Measurements from ENCODE around the gene SPTB.
A peak's percentile ranks its signal among the peaks of the same experiment; 100 is the strongest.

SPTB gene

GRCh38 chr14:64721899-64722298, 157.8 kb downstream of the SPTB start:
- no peak overlapping the region for H2BK5ac ChIP-seq (ENCODE audit: low read length)
- no peak overlapping the region for H2AK5ac ChIP-seq (ENCODE audit: low read depth, low read length)
- no peak overlapping the region for H3K14ac ChIP-seq (ENCODE audit: low read length)
- peaks cover 14% of the 10 kb centered on the region for H3K79me1 ChIP-seq (ENCODE audit: low read depth, low read length)
- no peak overlapping the region for H2AFZ ChIP-seq (ENCODE audit: low read length)
- H3K36me3 ChIP-seq (replicated peaks in 1 of 2; ENCODE audit: control insufficient read depth in 2 of 2, insufficient read depth in 2 of 2, low read length in 2 of 2) = peaks cover 0 to 5% of the 10 kb centered on the region in 2 donors
- H3K18ac ChIP-seq (ENCODE audit: low read length) = no peak overlapping the region
- H3K27ac ChIP-seq (replicated peaks; ENCODE audit: low read length) = no peak overlapping the region
- no peak overlapping the region for H3K4me2 ChIP-seq (ENCODE audit: insufficient read depth, low read length, poor library complexity, severe bottlenecking)
- H3K27me3 ChIP-seq (ENCODE audit: control insufficient read depth in 3 of 3, insufficient read depth in 3 of 3, low read depth in 1 of 3, low read length in 3 of 3) = no peaks in the 10 kb centered on the region
- peaks cover 0 to 6% of the 10 kb centered on the region in 2 donors for H3K9me3 ChIP-seq (replicated peaks in 1 of 2; ENCODE audit: control insufficient read depth in 2 of 2, insufficient read depth in 1 of 2, low read depth in 1 of 2, low read length in 2 of 2)
- no peak overlapping the region for H2BK12ac ChIP-seq (ENCODE audit: low read length)
- no peak overlapping the region for H3K4me3 ChIP-seq (ENCODE audit: low read length in 2 of 2)
- H3K23ac ChIP-seq (ENCODE audit: low read depth, low read length, poor library complexity) = no peak overlapping the region
- no CpG with 5 or more reads among the region's 9 CpGs for WGBS, 2 donors (ENCODE audit: extremely low coverage in 2 of 2, insufficient read length in 2 of 2, insufficient replicate concordance in 1 of 2)
- no peak overlapping the region for H4K8ac ChIP-seq (ENCODE audit: low read depth, low read length)
- H3K9ac ChIP-seq (ENCODE audit: low read depth, low read length, poor library complexity) = no peak overlapping the region
- no peak overlapping the region for H4K91ac ChIP-seq (ENCODE audit: low read depth, low read length, poor library complexity)
- DNase-seq (ENCODE audit: low spot score) = no peak
- no peak overlapping the region for H2BK15ac ChIP-seq (ENCODE audit: low read length)
- peaks cover 5 to 64% of the 10 kb centered on the region in 2 donors for H3K4me1 ChIP-seq (ENCODE audit: control insufficient read depth in 2 of 2, insufficient read depth in 1 of 2, low read depth in 1 of 2, low read length in 2 of 2)
- H2BK120ac ChIP-seq (ENCODE audit: low read depth, low read length) = no peak overlapping the region
- no peak overlapping the region for H3K4ac ChIP-seq (ENCODE audit: low read length)

- Histone ChIP-seq H3K36me3 (replicated peaks in 1 of 2; ENCODE audit: control insufficient read depth in 2 of 2, insufficient read depth in 2 of 2, low read length in 2 of 2) (peaks cover 0 to 3% of the 10 kb centered on the region in 2 donors), H3K4me3 (ENCODE audit: low read length in 2 of 2) (no peak overlapping the region), H3K14ac (ENCODE audit: low read length) (peak overlapping the region; percentile 49), H2AFZ (ENCODE audit: low read length) (no peak overlapping the region), H3K79me1 (ENCODE audit: low read depth, low read length) (peaks cover 13% of the 10 kb centered on the region), H2AK5ac (ENCODE audit: low read depth, low read length) (no peak overlapping the region), H2BK5ac (ENCODE audit: low read length) (no peak overlapping the region), H3K4me2 (ENCODE audit: insufficient read depth, low read length, poor library complexity, severe bottlenecking) (no peak overlapping the region), H4K91ac (ENCODE audit: low read depth, low read length, poor library complexity) (no peak overlapping the region), H4K8ac (ENCODE audit: low read depth, low read length) (no peak overlapping the region), H2BK120ac (ENCODE audit: low read depth, low read length) (no peak overlapping the region), H3K4ac (ENCODE audit: low read length) (no peak overlapping the region), H3K23ac (ENCODE audit: low read depth, low read length, poor library complexity) (peak overlapping the region; percentile 26), H2BK15ac (ENCODE audit: low read length) (no peak overlapping the region), H3K27me3 (ENCODE audit: control insufficient read depth in 3 of 3, insufficient read depth in 3 of 3, low read depth in 1 of 3, low read length in 3 of 3) (no peaks in the 10 kb centered on the region), H3K9ac (ENCODE audit: low read depth, low read length, poor library complexity) (no peak overlapping the region), H3K18ac (ENCODE audit: low read length) (peak overlapping the region; percentile 23), H3K4me1 (ENCODE audit: control insufficient read depth in 2 of 2, insufficient read depth in 1 of 2, low read depth in 1 of 2, low read length in 2 of 2) (peaks cover 9 to 64% of the 10 kb centered on the region in 2 donors), H3K9me3 (replicated peaks in 1 of 2; ENCODE audit: control insufficient read depth in 2 of 2, insufficient read depth in 1 of 2, low read depth in 1 of 2, low read length in 2 of 2) (peaks cover 0 to 6% of the 10 kb centered on the region in 2 donors), H3K27ac (replicated peaks; ENCODE audit: low read length) (no peak overlapping the region), H2BK12ac (ENCODE audit: low read length) (peak overlapping the region; percentile 14)
- WGBS, 2 donors (ENCODE audit: extremely low coverage in 2 of 2, insufficient read length in 2 of 2, insufficient replicate concordance in 1 of 2) = no CpG with 5 or more reads among the region's 5 CpGs
- DNase-seq (ENCODE audit: low spot score) = no peak
Measured at GRCh38 chr14:64721391-64721791, 158.3 kb downstream of the SPTB start.

GRCh38 chr14:64720131-64720576, 159.6 kb downstream of the SPTB start:
- no CpG with 5 or more reads among the region's 7 CpGs for WGBS, 2 donors (ENCODE audit: extremely low coverage in 2 of 2, insufficient read length in 2 of 2, insufficient replicate concordance in 1 of 2)
- H3K18ac ChIP-seq (ENCODE audit: low read length) = no peak overlapping the region
- no peak overlapping the region for H2AK5ac ChIP-seq (ENCODE audit: low read depth, low read length)
- no peak overlapping the region for H3K27ac ChIP-seq (replicated peaks; ENCODE audit: low read length)
- H3K9me3 ChIP-seq (replicated peaks in 1 of 2; ENCODE audit: control insufficient read depth in 2 of 2, insufficient read depth in 1 of 2, low read depth in 1 of 2, low read length in 2 of 2) = peaks cover 0 to 6% of the 10 kb centered on the region in 2 donors
- H3K23ac ChIP-seq (ENCODE audit: low read depth, low read length, poor library complexity) = no peak overlapping the region
- H4K8ac ChIP-seq (ENCODE audit: low read depth, low read length) = no peak overlapping the region
- H2BK15ac ChIP-seq (ENCODE audit: low read length) = no peak overlapping the region
- H3K79me1 ChIP-seq (ENCODE audit: low read depth, low read length) = peaks cover 11% of the 10 kb centered on the region
- peaks cover 0 to 3% of the 10 kb centered on the region in 2 donors for H3K36me3 ChIP-seq (replicated peaks in 1 of 2; ENCODE audit: control insufficient read depth in 2 of 2, insufficient read depth in 2 of 2, low read length in 2 of 2)
- no peak overlapping the region for H3K14ac ChIP-seq (ENCODE audit: low read length)
- H3K4me3 ChIP-seq (ENCODE audit: low read length in 2 of 2) = no peak overlapping the region
- H4K91ac ChIP-seq (ENCODE audit: low read depth, low read length, poor library complexity) = no peak overlapping the region
- peaks cover 13 to 61% of the 10 kb centered on the region in 2 donors for H3K4me1 ChIP-seq (ENCODE audit: control insufficient read depth in 2 of 2, insufficient read depth in 1 of 2, low read depth in 1 of 2, low read length in 2 of 2)
- H2AFZ ChIP-seq (ENCODE audit: low read length) = no peak overlapping the region
- no peak overlapping the region for H2BK5ac ChIP-seq (ENCODE audit: low read length)
- no peak overlapping the region for H3K4ac ChIP-seq (ENCODE audit: low read length)
- H3K9ac ChIP-seq (ENCODE audit: low read depth, low read length, poor library complexity) = no peak overlapping the region
- no peak overlapping the region for H2BK120ac ChIP-seq (ENCODE audit: low read depth, low read length)
- no peak for DNase-seq (ENCODE audit: low spot score)
- H2BK12ac ChIP-seq (ENCODE audit: low read length) = no peak overlapping the region
- H3K4me2 ChIP-seq (ENCODE audit: insufficient read depth, low read length, poor library complexity, severe bottlenecking) = no peak overlapping the region
- H3K27me3 ChIP-seq (ENCODE audit: control insufficient read depth in 3 of 3, insufficient read depth in 3 of 3, low read depth in 1 of 3, low read length in 3 of 3) = no peaks in the 10 kb centered on the region

- H3K9ac ChIP-seq (ENCODE audit: low read depth, low read length, poor library complexity) = no peak overlapping the region
- no CpG with 5 or more reads among the region's 7 CpGs for WGBS, 2 donors (ENCODE audit: extremely low coverage in 2 of 2, insufficient read length in 2 of 2, insufficient replicate concordance in 1 of 2)
- H3K14ac ChIP-seq (ENCODE audit: low read length) = no peak overlapping the region
- H3K79me1 ChIP-seq (ENCODE audit: low read depth, low read length) = peaks cover 11% of the 10 kb centered on the region
- no peak overlapping the region for H3K4me2 ChIP-seq (ENCODE audit: insufficient read depth, low read length, poor library complexity, severe bottlenecking)
- no peak overlapping the region for H4K8ac ChIP-seq (ENCODE audit: low read depth, low read length)
- H3K9me3 ChIP-seq (replicated peaks in 1 of 2; ENCODE audit: control insufficient read depth in 2 of 2, insufficient read depth in 1 of 2, low read depth in 1 of 2, low read length in 2 of 2) = peaks cover 0 to 11% of the 10 kb centered on the region in 2 donors
- H2AFZ ChIP-seq (ENCODE audit: low read length) = no peak overlapping the region
- H3K23ac ChIP-seq (ENCODE audit: low read depth, low read length, poor library complexity) = no peak overlapping the region
- DNase-seq (ENCODE audit: low spot score) = no peak
- H2AK5ac ChIP-seq (ENCODE audit: low read depth, low read length) = no peak overlapping the region
- H3K36me3 ChIP-seq (replicated peaks in 1 of 2; ENCODE audit: control insufficient read depth in 2 of 2, insufficient read depth in 2 of 2, low read length in 2 of 2) = peaks cover 0 to 3% of the 10 kb centered on the region in 2 donors
- no peaks in the 10 kb centered on the region for H3K27me3 ChIP-seq (ENCODE audit: control insufficient read depth in 3 of 3, insufficient read depth in 3 of 3, low read depth in 1 of 3, low read length in 3 of 3)
- no peak overlapping the region for H4K91ac ChIP-seq (ENCODE audit: low read depth, low read length, poor library complexity)
- H3K4ac ChIP-seq (ENCODE audit: low read length) = no peak overlapping the region
- H3K27ac ChIP-seq (replicated peaks; ENCODE audit: low read length) = no peak overlapping the region
- H3K4me3 ChIP-seq (ENCODE audit: low read length in 2 of 2) = no peak overlapping the region
- H2BK120ac ChIP-seq (ENCODE audit: low read depth, low read length) = no peak overlapping the region
- H2BK15ac ChIP-seq (ENCODE audit: low read length) = no peak overlapping the region
- H3K4me1 ChIP-seq (ENCODE audit: control insufficient read depth in 2 of 2, insufficient read depth in 1 of 2, low read depth in 1 of 2, low read length in 2 of 2) = peaks cover 10 to 63% of the 10 kb centered on the region in 2 donors
- H2BK5ac ChIP-seq (ENCODE audit: low read length) = no peak overlapping the region
- no peak overlapping the region for H2BK12ac ChIP-seq (ENCODE audit: low read length)
- no peak overlapping the region for H3K18ac ChIP-seq (ENCODE audit: low read length)
Measured at GRCh38 chr14:64719601-64720000, 160.1 kb downstream of the SPTB start.
